ENCODE results near the gene SGIP1. TPM values are rescaled to one million over a fixed set of nuclear protein-coding genes. Genes with fewer than 3 reads are reported as not detected.
A peak's percentile ranks its signal among the peaks of the same experiment; 100 is the strongest.

The SGIP1 gene
- polyA plus RNA-seq, 1 of the 3 experiments (the other 2 are of a cell fraction): 15.5 TPM

DNA sequence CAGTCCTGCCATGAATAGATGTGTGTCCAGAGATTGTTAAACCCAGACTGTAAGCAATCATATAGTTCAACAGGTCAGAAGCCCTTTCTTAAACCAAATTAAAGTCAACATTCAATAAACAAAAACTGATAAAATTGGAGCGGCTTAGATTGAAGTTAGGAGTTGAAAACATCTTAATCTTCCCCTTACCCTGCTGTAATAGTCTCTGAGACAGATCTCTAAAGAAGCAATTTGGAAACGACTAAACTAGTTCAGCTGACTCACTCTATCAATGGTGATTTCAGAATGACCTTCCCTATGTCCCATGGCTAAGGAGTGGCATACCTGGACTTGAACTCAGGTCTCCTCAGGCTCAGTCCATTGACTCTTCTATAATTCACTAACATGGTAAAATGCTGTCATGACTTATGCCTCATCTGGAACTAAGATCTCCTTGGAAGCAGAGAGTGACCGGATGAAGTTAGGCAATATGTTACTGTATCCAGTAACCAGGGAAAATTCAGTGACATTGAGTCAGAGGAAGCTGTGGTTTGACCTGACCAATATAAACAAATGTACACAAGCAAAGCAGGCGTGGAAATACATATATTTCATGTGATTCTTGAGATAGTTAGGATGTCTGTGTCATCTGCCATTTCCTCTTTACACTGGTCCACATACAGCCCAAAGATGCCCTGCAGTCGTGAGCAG, 30.1 kb downstream of the SGIP1 start (continued):
- 0 out of 2 replicates have a peak, but pooled peaks have one; percentile 27 for TF ChIP-seq GABPA (IDR thresholded peaks at IDR 0.05; ENCODE audit: low read depth)
- TF ChIP-seq SIN3A (IDR thresholded peaks at IDR 0.05; ENCODE audit: borderline replicate concordance, low read depth, low read length): no peak; the same call in 1 of the 2 replicates
- TF ChIP-seq FOSL2 (IDR thresholded peaks at IDR 0.05; ENCODE audit: borderline replicate concordance, low read depth): peak; percentile 92
- TF ChIP-seq YY1 (IDR thresholded peaks at IDR 0.05; ENCODE audit: low read depth): peak; percentile 35; the same call in 1 of the 2 replicates
- no peak for TF ChIP-seq FOXJ3 (CRISPR knock-in tag; IDR thresholded peaks at IDR 0.05)
- no peak for TF ChIP-seq RCOR1 (IDR thresholded peaks at IDR 0.05; ENCODE audit: low read length)
- no peak for TF ChIP-seq MXI1 (IDR thresholded peaks at IDR 0.05; ENCODE audit: low read depth, low read length)
- TF ChIP-seq MAX (IDR thresholded peaks at IDR 0.05; ENCODE audit: low read depth): peak; percentile 72
- peak; percentile 95 for TF ChIP-seq RXRA (IDR thresholded peaks at IDR 0.05; ENCODE audit: borderline replicate concordance, low read depth)
- TF ChIP-seq, protein P1, sequence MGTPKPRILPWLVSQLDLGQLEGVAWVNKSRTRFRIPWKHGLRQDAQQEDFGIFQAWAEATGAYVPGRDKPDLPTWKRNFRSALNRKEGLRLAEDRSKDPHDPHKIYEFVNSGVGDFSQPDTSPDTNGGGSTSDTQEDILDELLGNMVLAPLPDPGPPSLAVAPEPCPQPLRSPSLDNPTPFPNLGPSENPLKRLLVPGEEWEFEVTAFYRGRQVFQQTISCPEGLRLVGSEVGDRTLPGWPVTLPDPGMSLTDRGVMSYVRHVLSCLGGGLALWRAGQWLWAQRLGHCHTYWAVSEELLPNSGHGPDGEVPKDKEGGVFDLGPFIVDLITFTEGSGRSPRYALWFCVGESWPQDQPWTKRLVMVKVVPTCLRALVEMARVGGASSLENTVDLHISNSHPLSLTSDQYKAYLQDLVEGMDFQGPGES (IDR thresholded peaks at IDR 0.05; ENCODE audit: low read depth, low read length): no peak

GRCh38 chr1:66570196-66570595, 36.2 kb downstream of the SGIP1 start:
- Histone ChIP-seq H3K4me2 (no peak overlapping the region), H4K20me1 (ENCODE audit: insufficient read depth) (no peaks in the 10 kb centered on the region), H3K9me2 (no peaks in the 10 kb centered on the region), H3K9ac (no peak overlapping the region), H3K27me3 (ENCODE audit: insufficient read depth) (no peaks in the 10 kb centered on the region), H3K27ac (ENCODE audit: low read depth in 2 of 2, low read length in 1 of 2) (peak overlapping the region in 1 of 2 experiments; percentile 15; a peak in 2 of 4 replicates), H3K36me3 (replicated peaks in 1 of 2; ENCODE audit: control insufficient read depth in 1 of 2, insufficient read depth in 2 of 2, low read length in 1 of 2) (peaks cover 2 to 3% of the 10 kb centered on the region in 2 experiments), H3K4me1 (ENCODE audit: control insufficient read depth in 1 of 2, insufficient read depth in 2 of 2, low read depth in 1 of 2, low read length in 1 of 2) (peaks cover 8% of the 10 kb centered on the region in 2 experiments; a peak in 2 of 4 replicates), H3K79me2 (ENCODE audit: insufficient read depth) (peaks cover 67% of the 10 kb centered on the region; the same call in 1 of the 2 replicates), H3K9me3 (no peaks in the 10 kb centered on the region), H2AFZ (ENCODE audit: low read depth) (no peak overlapping the region), H3K4me3 (ENCODE audit: low read depth in 2 of 2, low read length in 1 of 2) (no peak overlapping the region), H3F3A (replicated peaks; ENCODE audit: insufficient read depth) (peaks cover 19% of the 10 kb centered on the region)
- TF ChIP-seq SMC3 (IDR thresholded peaks at IDR 0.05; ENCODE audit: low read depth, low read length): no peak
- TF ChIP-seq GATA2 (CRISPR knock-in tag; IDR thresholded peaks at IDR 0.05): no peak
- TF ChIP-seq CTCF (IDR thresholded peaks at IDR 0.05): no peak
- TF ChIP-seq JUND (IDR thresholded peaks at IDR 0.05): peak; percentile 22; the same call in 1 of the 2 replicates
- CTCF ChIA-PET: interaction anchor here (1.4 kb wide), 1 partner anchor 18 kb away, joined by 3 read pairs; no protein-coding TSS in a partner anchor
- DNase-seq: no peak
- POLR2A ChIA-PET: no interaction called here

Data from SK-N-SH (cell line).